LNCAP (cell line): ENCODE data around the gene JAK1.

ENCODE experiments used
- CTCF ChIP-seq: fragments of 450-650 bp; IDR thresholded peaks from 2 replicates; pipeline ENCODE4 v1.5.1; 2017; ENCODE audit warnings: mild to moderate bottlenecking

The JAK1 gene

GRCh38 chr1:64873576-64873975 is 92.8 kb downstream of the JAK1 start:
- no peak for TF ChIP-seq CTCF

DNA sequence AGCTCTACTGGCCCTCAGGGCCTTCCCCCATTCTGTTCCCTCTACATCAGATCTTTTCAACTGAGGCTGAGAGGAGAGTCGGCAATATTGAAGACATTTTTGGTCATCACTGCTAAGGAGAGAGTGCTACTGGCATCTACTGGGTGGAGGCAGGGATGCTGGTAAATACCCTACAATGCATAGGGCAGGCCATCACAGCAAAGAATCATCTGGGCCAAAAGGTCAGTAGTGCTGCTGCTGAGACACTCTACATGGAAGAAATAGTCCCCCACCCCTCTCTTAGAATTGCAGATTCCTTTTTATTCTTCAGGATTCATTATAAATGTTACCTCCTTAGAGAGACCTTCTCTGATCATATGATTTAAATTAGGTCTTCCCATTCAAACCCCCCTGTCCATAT is 94.3 kb downstream of the JAK1 start:
- no peak for TF ChIP-seq CTCF

DNA sequence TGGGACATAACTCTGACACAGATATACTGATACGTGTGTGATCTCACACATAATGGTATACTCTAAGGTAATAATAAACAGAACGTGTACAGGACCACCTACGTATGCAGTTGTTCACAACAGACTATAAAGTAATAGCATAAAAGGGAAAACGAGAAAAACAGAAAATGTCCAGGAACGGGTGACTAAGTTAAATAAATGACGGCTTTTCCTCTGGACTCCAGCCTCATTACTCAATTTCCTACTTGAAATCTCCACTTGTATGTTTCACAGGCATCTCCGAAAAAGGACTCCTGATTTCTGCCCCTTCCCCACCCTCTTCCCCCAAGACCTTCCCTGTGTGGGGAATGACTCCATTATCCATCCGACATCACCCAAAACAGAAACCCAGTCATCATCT is 95.1 kb downstream of the JAK1 start:
- no peak for TF ChIP-seq CTCF

GRCh38 chr1:64867266-64867665 is 99.1 kb downstream of the JAK1 start:
- no peak for TF ChIP-seq CTCF

DNA sequence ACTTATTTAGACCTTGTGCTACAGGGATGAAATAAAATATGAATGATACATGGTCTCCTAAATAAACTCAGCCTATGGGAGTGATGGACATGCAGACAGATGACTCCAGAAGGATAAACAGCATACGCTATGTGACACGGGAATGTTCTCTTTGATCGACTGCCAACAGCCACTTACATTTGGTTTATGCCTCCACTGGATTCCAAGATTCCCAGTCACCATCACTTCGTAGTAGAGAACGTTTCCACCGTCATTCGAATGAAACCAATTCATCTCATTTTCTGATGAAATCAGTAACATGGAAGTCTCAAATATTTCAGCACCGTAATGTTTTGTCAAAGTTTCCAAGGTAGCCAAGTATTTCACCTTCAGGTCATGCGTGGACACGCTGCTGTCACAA is 99.7 kb downstream of the JAK1 start:
- TF ChIP-seq CTCF: no peak

DNA sequence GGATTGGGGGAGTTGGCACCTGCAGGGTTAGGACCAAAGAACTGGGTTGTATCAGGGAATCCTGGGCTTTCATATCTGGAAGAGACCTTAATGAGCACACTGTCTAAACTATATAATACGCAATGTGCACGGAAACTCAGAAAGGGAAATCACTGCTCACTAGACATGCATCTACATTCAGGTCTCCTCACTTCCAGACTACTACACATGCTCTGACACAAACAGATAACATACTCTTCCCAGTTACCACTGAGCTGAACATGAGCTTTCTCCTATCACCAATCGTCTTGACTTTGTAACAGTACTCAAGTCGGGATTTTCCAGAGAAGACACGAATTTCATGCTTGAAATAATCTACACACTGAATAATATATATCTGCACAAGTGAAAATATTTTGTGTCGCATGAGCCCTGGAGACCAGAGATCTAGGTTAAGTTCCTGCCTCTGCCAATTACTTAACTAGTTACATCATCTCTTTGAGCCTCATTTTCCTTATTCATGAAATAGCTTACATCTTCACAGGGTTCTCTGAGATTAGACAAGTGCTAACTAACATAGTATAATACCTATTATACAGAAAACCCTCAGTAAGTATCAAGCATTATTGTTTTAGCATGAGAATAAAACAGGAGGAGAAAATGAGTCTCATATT is 101.1 kb downstream of the JAK1 start:
- no peak for TF ChIP-seq CTCF

DNA sequence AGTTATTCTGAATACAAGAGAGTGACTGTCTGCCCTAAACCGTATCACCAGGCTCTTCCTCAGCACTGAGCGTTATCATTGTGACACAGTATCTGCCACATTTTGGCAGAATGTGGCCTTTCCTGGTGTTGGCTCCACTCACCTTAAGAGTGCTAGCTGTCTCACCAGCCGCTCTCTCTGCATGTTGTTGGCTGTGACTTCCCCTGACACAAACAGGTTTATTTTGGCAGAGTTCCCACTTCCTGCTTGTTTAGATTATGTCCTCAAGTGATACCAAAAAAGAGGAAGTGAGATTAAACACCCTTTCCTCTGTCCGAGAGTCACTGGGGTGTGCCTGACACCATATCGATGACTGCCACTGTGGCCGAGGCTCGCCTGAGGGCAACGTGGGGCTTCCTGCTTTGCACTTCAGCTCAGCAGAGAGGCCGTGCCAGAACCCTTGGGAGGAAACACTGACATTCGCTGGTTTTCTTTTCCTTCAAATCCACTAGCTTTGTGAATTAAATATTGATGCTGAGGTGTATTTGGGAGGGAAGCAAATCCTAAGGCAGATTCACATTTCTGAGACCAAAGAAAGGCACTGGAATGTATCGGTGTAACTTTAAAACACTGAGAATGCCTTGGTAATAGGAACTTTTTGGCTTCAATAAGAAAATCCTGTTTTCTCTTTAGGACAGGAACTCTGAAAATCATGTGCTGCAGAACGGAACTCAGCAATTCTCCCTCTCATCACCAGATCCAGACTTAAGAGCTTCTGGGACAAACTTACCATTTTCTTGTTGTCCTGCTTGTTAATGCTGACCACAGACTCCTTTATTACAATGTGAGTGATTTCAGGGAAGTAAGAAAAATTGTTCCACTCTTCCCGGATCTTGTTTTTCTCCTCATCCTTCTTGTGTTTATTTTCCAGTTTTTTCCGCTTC is 102.1 kb downstream of the JAK1 start:
- no peak for TF ChIP-seq CTCF
